GM12878 (cell line): Measurements from ENCODE around the gene SPRN.
"Not testable (repeated sequence)": the region's sequence is repeated elsewhere in the genome, so short reads cannot be mapped to it uniquely, and the experiment has no call there.

Experiments
- ATF2 ChIP-seq: IDR thresholded peaks from 2 replicates; pipeline ENCODE4 v1.6.1; 2012; ENCODE audit warnings: low read length, inconsistent platforms
- CEBPB ChIP-seq, 2 experiments: fragments of 150-350 bp in 1 of 2; IDR thresholded peaks; 2 replicates each; pipeline ENCODE4 v1.6.1; 2012 to 2014; ENCODE audit warnings: low read depth in 2 of 2, low read length in 2 of 2, borderline replicate concordance in 1 of 2, inconsistent platforms in 1 of 2
- CTCF ChIP-seq, 3 experiments: IDR thresholded peaks in 2 of 3; conservative IDR thresholded peaks in 1 of 3; 2 replicates each; pipeline ENCODE4 v1.5.1; 2011; ENCODE audit warnings: low read depth in 3 of 3, low read length in 3 of 3, mild to moderate bottlenecking in 3 of 3, control low read depth in 2 of 3, moderate library complexity in 2 of 3, inconsistent platforms in 1 of 3, mixed read lengths in 1 of 3; ENCODE audit not compliant: control insufficient read depth in 2 of 3, insufficient read depth in 1 of 3; ENCODE audit errors: extremely low read depth in 1 of 3
- JUND ChIP-seq: IDR thresholded peaks from 2 replicates; pipeline ENCODE4 v1.6.1; 2012; ENCODE audit warnings: low read depth, mild to moderate bottlenecking, low read length, improper control_type of control experiment, moderate library complexity
- NKRF ChIP-seq: fragments of 450-650 bp; conservative IDR thresholded peaks from 2 replicates; pipeline ENCODE4 v1.6.1; 2017; ENCODE audit warnings: mild to moderate bottlenecking, moderate library complexity
- POLR2A ChIP-seq: IDR thresholded peaks from 2 replicates; pipeline ENCODE4 v1.6.1; 2011; ENCODE audit warnings: low read depth, mild to moderate bottlenecking, low read length
- POLR2AphosphoS5 ChIP-seq: IDR thresholded peaks from 2 replicates; pipeline ENCODE4 v1.6.1; 2011; ENCODE audit warnings: mild to moderate bottlenecking, low read length, inconsistent platforms
- TF ChIP-seq, protein P1 (sequence below): IDR thresholded peaks from 2 replicates; pipeline ENCODE4 v1.6.1; 2011; ENCODE audit warnings: low read depth, low read length, improper control_type of control experiment, borderline replicate concordance

- TF ChIP-seq ATF2; POLR2A; JUND; CEBPB (IDR thresholded peaks at IDR 0.05; ENCODE audit: borderline replicate concordance in 1 of 2, low read depth in 2 of 2, low read length in 2 of 2); NKRF; CTCF (IDR thresholded peaks at IDR 0.05 in 2 of 3, conservative IDR thresholded peaks at IDR 0.05 in 1 of 3; ENCODE audit: control insufficient read depth in 2 of 3, extremely low read depth in 1 of 3, insufficient read depth in 1 of 3, low read depth in 3 of 3, low read length in 3 of 3); POLR2AphosphoS5: not testable (repeated sequence)
- TF ChIP-seq, protein P1, sequence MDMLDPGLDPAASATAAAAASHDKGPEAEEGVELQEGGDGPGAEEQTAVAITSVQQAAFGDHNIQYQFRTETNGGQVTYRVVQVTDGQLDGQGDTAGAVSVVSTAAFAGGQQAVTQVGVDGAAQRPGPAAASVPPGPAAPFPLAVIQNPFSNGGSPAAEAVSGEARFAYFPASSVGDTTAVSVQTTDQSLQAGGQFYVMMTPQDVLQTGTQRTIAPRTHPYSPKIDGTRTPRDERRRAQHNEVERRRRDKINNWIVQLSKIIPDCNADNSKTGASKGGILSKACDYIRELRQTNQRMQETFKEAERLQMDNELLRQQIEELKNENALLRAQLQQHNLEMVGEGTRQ, result not testable (repeated sequence)
Measured at GRCh38 chr10:133429571-133429970, 5.1 kb upstream of the SPRN start.
